Gastroesophageal sphincter (tissue), 4 donors: ENCODE data around the gene NME8. TPM values are rescaled to one million over a fixed set of nuclear protein-coding genes. Genes with fewer than 3 reads are reported as not detected.

ENCODE experiments used
- ATAC-seq: fragments of 150-250 bp; one replicate; pipeline ENCODE4 v1.9.1; 2016; ENCODE audit warnings: mild to moderate bottlenecking, moderate library complexity
- H3K27ac ChIP-seq, 4 donors: fragments of 200-600 bp; sonication (generic) in 3 of 4; 1 replicate in 3 of 4; 2 replicates in 1 of 4; pipeline ENCODE4 v1.5.1; 2016 to 2019
- H3K27me3 ChIP-seq: fragments of 200-600 bp; sonication (generic); one replicate; pipeline ENCODE4 v1.5.1; 2019
- H3K36me3 ChIP-seq, 2 donors: fragments of 200-600 bp; sonication (generic); one replicate each; pipeline ENCODE4 v1.5.1; 2019; ENCODE audit warnings: control low read depth in 1 of 2
- H3K4me1 ChIP-seq, 3 donors: fragments of 200-600 bp; sonication (generic); 1 replicate in 2 of 3; 2 replicates in 1 of 3; pipeline ENCODE4 v1.5.1; 2016 to 2019; ENCODE audit warnings: control low read depth in 2 of 3
- H3K4me3 ChIP-seq, 2 donors: fragments of 200-600 bp; sonication (generic); one replicate each; pipeline ENCODE4 v1.5.1; 2019; ENCODE audit warnings: mild to moderate bottlenecking in 1 of 2, moderate library complexity in 1 of 2
- H3K9me3 ChIP-seq, 3 donors: fragments of 200-600 bp; sonication (generic); one replicate each; pipeline ENCODE4 v1.5.1; 2017 to 2019; ENCODE audit warnings: control low read depth in 2 of 3
- CTCF ChIP-seq, 4 experiments: fragments of 200-600 bp in 2 of 4; fragments of 450-650 bp in 2 of 4; sonication (generic) in 1 of 4; IDR thresholded peaks; one replicate each; pipeline ENCODE4 v1.5.1; 2017 to 2019; ENCODE audit warnings: antibody characterized with exemption in 4 of 4, mild to moderate bottlenecking in 2 of 4, moderate library complexity in 2 of 4
- EP300 ChIP-seq: sonication (generic); formaldehyde crosslinking; IDR thresholded peaks from one replicate; pipeline ENCODE4 v1.6.1; 2017; ENCODE audit warnings: antibody characterized with exemption, mild to moderate bottlenecking
- POLR2A ChIP-seq, 2 donors: fragments of 450-650 bp; IDR thresholded peaks; one replicate each; pipeline ENCODE4 v1.6.1; 2017; ENCODE audit warnings: antibody characterized with exemption in 2 of 2, mild to moderate bottlenecking in 2 of 2, moderate library complexity in 1 of 2
- POLR2AphosphoS5 ChIP-seq: sonication (generic); formaldehyde crosslinking; IDR thresholded peaks from one replicate; pipeline ENCODE4 v1.6.1; 2017; ENCODE audit warnings: antibody characterized with exemption
- WGBS, 2 donors: methylation state at CpG; one replicate each; pipeline ENCODE4 v1.1.5; 2018; ENCODE audit warnings: low coverage in 1 of 2; 5-methylcytosine and 5-hydroxymethylcytosine counted together
- total RNA-seq, 4 donors: library from RNA; depleted of rRNA; stranded (reverse); fragments of >200 nt; gene quantifications; one replicate each; pipeline ENCODE4 v1.1.0, GENCODE V29; 2016

NME8 gene
- total RNA-seq, 4 donors from 2014 or later: 2.8 TPM; not detected in 3

DNA sequence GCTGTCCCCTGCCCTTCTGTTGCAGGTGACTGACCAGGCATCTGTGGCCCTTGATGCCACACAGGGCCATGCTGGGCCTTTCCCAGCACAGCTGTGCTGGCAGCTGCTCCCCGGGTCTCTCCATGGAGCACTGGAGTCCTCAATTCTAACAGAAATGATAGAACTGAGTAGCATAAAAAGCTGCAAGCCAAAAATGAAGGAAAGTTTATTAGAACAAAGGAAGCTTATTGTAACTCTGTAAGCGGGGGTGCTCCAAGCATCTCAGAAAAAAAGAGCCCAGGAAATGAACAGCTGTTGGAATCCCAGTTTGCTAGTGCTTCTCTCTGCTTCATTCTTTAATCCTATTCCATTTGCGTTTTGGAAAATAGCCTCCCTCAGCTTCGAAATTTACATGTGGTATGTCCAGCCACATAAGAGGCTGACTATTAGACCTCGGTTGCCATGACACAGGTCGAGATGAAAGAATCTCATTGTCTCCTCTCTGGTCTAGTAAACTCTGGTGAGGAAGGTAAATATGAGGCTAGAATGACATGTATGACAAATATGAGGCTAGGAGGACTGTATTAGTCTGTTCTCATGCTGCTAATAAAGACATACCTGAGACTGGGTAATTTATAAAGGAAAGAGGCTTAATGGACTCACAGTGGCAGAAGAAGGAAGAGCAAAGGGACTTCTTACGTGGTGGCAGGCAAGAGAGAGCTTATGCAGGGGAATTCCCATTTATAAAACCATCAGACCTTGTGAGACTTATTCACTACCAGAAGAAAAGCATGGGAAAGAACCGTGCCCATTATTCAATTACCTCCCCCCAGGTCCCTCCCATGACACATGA is 95.7 kb downstream of the NME8 start:
- WGBS, 2 donors: 44 to 68% methylated on average over 6 to 7 of the region's 8 CpGs
- H3K4me1 ChIP-seq: peaks cover 0 to 23% (median 0%) of the 10 kb centered on the region in 3 donors
- peaks cover 0 to 2% of the 10 kb centered on the region in 2 donors for H3K36me3 ChIP-seq
- no peaks in the 10 kb centered on the region for H3K27me3 ChIP-seq
- H3K4me3 ChIP-seq: no peak overlapping the region
- peak overlapping the region in 3 of 4 donors; percentile 61 to 65 (median 65) for H3K27ac ChIP-seq
- H3K9me3 ChIP-seq: no peaks in the 10 kb centered on the region
- TF ChIP-seq CTCF (IDR thresholded peaks at IDR 0.05): no peak
- no peak for TF ChIP-seq EP300
- TF ChIP-seq POLR2AphosphoS5: no peak
- TF ChIP-seq POLR2A (IDR thresholded peaks at IDR 0.05): no peak
- no peak for ATAC-seq

- ATAC-seq: no peak
- Histone ChIP-seq H3K9me3 (no peaks in the 10 kb centered on the region), H3K4me3 (no peak overlapping the region), H3K27ac (peak overlapping the region in 2 of 4 donors; percentile 61 to 65), H3K27me3 (no peaks in the 10 kb centered on the region), H3K36me3 (peaks cover 0 to 6% of the 10 kb centered on the region in 2 donors), H3K4me1 (peaks cover 0 to 23% (median 0%) of the 10 kb centered on the region in 3 donors)
- TF ChIP-seq POLR2A (IDR thresholded peaks at IDR 0.05): no peak
- TF ChIP-seq CTCF (IDR thresholded peaks at IDR 0.05): no peak
- no peak for TF ChIP-seq POLR2AphosphoS5
- no peak for TF ChIP-seq EP300
- 82 to 83% methylated on average over 2 of the region's 2 CpGs for WGBS, 2 donors
Observed at GRCh38 chr7:37944737-37945054, 96.3 kb downstream of the NME8 start.

DNA sequence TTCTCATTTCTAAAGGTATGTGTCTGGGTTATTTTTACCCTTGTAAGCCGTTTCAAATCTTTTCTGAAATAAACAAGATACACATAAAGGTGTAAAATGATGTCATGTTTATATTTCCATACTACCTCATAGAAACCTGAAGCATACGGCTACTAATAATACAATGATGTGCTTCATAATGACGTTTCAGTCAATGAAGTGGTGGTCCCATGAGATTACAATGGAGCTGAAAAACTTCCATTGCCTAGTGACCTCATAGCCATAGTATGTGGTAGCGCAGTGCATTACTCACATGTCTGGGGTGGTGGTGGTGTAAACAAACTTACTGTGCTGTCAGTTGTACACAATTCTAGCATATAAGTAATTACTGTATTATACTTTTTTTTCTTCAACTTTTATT is 96.9 kb downstream of the NME8 start:
- H3K4me1 ChIP-seq: peaks cover 0 to 23% (median 0%) of the 10 kb centered on the region in 3 donors
- ATAC-seq: no peak
- TF ChIP-seq CTCF (IDR thresholded peaks at IDR 0.05): no peak
- no peak for TF ChIP-seq POLR2AphosphoS5
- no peak for TF ChIP-seq EP300
- TF ChIP-seq POLR2A (IDR thresholded peaks at IDR 0.05): no peak
- H3K4me3 ChIP-seq: no peak overlapping the region
- no peaks in the 10 kb centered on the region for H3K27me3 ChIP-seq
- WGBS, 2 donors: 48 to 75% methylated on average over 4 of the region's 4 CpGs
- no peaks in the 10 kb centered on the region for H3K9me3 ChIP-seq
- H3K36me3 ChIP-seq: peaks cover 0 to 7% of the 10 kb centered on the region in 2 donors
- H3K27ac ChIP-seq: no peak overlapping the region

DNA sequence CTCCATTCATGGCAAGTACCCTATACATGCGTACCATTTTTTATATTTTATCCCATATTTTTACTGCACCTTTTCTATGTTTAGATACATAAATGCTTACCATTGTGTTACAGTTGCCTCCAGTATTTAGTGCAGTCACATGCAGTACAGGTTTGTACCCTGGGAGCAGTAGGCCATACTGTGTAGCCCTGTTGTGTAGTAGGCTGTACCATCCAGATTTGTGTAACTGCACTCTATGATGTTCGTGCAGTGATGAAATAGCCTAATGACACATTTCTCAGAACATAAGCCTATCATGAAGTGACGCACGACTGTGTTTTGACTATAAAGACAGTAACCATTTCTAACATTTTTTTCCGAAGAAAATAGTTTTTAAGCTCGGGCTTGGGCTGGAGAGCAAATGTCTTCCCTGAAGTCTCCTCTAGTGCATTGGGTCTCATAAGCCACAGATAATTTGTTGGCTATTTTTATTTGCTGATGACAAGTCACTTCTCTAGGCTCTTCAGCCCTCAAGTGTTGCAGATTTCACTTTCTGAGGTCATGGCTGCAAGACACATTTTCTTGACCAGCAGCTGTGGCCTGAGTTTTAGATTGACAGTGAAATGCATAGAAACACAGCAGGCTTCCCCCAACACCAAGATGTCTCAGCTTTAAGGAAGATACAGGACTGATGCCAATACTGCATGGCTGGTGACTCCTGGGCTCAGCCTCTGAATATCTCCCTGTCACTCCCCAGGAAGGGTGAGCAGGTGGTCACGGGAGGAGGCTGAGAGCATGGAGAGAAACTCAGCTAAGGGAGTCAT is 98.9 kb downstream of the NME8 start:
- H3K27ac ChIP-seq: no peak overlapping the region
- H3K4me3 ChIP-seq: no peak overlapping the region
- H3K9me3 ChIP-seq: no peaks in the 10 kb centered on the region
- TF ChIP-seq POLR2AphosphoS5 (no peak), EP300 (no peak), CTCF (IDR thresholded peaks at IDR 0.05) (no peak), POLR2A (IDR thresholded peaks at IDR 0.05) (no peak)
- H3K36me3 ChIP-seq: peaks cover 0 to 26% of the 10 kb centered on the region in 2 donors
- WGBS, 2 donors: 78 to 91% methylated on average over 6 of the region's 7 CpGs
- no peaks in the 10 kb centered on the region for H3K27me3 ChIP-seq
- no peak for ATAC-seq
- peaks cover 0 to 23% (median 0%) of the 10 kb centered on the region in 3 donors for H3K4me1 ChIP-seq
